ENCODE measurements around the gene ELANE. TPM values are rescaled to one million over a fixed set of nuclear protein-coding genes. Genes with fewer than 3 reads are reported as not detected.
A peak's percentile ranks its signal among the peaks of the same experiment; 100 is the strongest.
"Not testable (repeated sequence)": the region's sequence is repeated elsewhere in the genome, so short reads cannot be mapped to it uniquely, and the experiment has no call there.

The ELANE gene
- total RNA-seq, 2 donors from 2014 or later = 1.5 to 2.4 TPM

DNA sequence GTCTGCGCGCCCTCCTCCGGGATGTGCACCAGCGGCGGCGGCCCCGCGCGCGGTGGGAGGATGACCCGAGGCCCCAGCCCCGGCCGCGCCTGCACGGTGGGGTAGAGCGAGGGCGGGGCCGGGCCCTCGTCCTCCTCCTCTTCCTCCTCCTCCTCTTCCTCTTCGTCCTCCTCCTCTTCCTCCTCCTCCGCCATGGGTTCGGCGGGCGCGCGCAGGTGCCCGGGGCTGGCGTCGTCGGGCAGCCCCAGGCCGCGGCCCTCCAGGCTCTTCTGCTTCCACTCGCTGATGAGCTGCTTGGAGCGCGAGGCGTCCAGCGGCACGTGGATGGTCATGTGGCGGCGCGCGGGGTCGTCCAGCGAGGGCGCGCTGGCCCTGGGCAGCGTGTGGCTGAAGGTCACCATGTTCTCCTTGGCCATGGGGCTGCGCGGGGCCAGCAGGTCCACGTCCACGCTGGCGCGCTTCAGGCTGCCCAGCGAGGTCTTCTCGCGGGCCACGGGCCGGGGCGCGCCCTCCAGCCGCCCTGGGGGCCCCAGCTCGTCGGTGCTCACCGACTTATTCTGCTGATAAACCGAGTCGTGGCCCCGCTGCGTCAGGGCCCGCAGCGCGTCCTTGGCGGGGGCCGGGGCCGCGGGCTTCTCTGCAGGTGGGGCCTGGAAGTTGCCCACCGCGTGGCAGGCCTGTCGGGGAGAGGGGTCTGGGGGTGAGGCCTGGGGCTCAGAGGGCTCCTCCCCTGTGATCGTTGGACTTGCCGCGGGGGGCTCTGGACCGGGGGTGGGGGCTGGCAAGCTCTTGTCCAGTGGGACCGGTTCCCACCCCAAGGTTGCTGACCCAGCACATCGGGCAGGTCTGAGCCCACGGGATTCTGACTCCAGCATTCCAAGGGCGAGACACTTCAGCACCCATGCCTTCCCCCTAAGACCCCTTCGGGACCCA lies 38.6 kb upstream of the ELANE start:
- DNase-seq (no peak), ATAC-seq (peak; percentile 5 to 9)
- intact Hi-C loops (cut with DNase I) = no loop called here

DNA sequence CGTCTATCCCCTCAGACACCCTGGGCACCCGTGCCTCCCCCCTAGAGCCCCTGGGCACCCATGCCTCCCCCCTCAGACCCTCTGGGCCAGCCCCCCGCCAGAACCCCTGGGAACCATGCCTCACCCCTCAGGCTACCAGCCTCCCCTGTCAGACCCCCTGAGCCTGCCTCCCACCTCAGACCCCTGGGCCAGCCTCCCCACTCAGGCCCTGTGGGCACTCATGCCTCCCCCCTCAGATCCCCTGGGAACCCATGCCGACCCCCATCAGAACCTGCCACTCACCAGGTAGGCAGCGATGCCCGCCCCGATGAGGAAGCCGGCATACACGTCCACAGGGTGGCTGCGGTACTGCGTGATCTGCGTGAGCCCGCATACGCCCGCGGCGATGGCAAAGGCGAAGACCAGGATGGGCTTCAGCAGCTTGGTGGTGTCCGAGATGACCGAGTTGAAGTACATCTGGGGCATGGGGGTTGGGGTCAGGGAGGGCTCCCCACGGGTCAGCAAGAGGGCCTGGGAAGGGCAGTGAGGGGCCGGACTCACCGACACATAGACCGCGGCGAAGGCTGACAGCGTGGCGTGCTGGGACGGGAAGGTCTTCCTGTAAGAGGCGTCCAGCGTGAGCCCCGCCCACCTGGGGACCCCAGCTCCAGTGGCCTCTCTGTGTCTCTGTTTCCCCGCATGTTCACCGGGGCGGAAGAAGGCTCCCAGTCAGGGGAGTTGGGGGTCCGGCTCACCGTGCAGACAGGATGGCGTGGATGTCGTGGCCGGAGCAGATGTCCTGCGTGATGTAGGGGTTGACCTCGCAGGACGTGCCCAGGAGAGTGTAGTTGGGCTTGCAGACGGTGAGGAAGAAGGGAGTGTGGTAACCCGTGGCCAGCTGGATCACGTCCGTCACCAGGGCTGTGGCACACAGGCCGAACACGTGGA lies 37.7 kb upstream of the ELANE start:
- DNase-seq (peak; percentile 40), ATAC-seq (peak in 1 of 2 donors; percentile 10)
- intact Hi-C loops (cut with DNase I) = no loop called here

DNA sequence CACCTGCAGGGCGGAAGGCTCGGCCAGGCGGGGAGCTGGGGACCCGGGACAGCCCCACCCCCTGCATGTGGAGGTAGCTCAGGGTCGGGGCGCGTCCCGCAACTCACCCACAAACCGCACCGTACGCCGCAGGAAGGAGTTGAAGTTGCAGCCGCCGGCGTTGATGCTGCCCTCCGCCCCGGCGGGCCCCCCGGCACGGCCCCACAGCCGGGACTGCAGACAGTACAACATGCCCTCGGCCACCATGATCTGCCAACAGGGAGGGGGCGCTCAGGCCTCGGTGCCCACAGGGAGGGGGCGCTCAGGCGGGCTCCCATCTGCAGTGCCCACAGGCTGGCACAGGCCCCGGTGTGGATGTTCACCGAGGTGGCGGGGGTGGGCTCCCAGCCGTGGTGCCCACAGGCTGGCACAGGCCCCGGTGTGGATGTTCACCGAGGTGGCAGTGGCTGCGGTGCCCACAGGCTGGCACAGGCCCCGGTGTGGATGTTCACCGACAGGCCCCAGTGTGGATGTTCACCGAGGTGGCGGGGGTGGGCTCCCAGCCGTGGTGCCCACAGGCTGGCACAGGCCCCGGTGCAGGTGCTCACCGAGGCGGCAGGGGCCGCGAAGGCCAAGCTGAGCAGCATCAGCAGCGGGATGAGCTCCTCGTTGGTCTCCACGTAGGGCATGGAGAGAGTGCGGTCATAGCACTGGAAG lies 36.9 kb upstream of the ELANE start:
- intact Hi-C loops (cut with DNase I) = no loop called here
- no peak for DNase-seq

DNA sequence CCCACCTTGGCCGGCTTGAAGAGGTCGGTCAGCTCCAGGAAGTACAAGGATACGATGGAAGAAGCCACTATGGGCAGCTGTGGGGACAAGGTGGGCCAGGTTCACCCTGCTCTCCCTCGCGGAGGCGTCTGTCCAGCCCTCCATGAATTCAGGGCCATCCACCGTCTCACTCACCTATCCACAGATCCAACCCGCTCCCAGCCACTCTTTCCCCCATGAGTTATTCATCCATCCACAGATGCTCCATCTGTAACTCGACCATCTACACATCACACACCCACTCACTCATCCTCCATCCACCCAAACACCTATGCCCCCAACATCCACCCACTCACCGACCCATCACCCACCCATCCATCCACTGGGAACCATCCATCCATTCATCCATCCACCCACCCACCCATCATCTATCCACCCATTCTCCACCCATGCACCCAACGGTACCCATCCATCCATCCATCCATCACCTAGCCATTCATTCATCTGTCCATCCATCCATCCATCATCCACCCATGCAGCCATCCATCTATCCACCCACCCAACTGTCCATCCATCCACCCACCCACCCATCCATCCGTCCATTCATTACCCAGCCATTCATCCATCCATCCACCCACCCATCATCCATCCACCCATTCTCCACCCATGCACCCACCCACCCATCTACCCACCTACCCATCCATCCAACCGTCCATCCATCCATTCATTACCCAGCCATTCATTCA lies 36.2 kb upstream of the ELANE start:
- ATAC-seq (no peak), DNase-seq (no peak)
- intact Hi-C loops (cut with DNase I) = no loop called here

More for the DNA sequence above, 36.9 kb upstream of the ELANE start:
- peak; percentile 2 to 14 for ATAC-seq

DNA sequence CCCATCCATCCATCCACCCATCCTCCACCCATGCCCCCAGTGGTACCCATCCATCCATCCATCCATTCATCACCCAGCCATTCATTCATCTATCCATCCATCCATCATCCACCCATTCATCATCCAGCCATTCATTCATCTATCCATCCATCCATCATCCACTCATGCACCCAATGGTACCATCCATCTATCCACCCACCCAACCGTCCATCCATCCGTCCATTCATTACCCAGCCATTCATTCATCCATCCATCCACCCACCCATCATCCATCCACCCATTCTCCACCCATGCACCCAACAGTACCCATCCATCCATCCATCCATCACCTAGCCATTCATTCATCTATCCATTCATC lies 35.6 kb upstream of the ELANE start:
- no peak for DNase-seq
- ATAC-seq = no peak
- intact Hi-C loops (cut with DNase I) = no loop called here

DNA sequence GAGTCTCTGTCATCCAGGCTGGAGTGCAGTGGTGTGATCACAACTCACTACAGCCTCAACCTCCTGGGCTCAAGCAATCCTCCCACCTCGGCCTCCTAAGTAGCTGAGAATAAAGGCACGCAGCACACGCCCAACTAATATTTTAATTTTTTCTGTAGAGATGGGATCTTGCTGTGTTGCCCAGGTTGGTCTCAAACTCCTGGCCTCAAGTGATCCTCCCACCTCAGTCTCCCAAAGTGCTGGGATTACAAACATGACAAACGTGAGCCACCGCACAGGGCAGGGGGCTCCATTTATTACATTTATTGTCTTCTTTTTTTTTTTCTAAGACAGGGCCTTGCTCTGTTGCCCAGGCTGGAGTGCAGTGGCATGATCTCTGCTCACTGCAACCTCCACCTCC lies 31.9 kb upstream of the ELANE start:
- ATAC-seq; intact Hi-C loops (cut with DNase I): not testable (repeated sequence)

DNA sequence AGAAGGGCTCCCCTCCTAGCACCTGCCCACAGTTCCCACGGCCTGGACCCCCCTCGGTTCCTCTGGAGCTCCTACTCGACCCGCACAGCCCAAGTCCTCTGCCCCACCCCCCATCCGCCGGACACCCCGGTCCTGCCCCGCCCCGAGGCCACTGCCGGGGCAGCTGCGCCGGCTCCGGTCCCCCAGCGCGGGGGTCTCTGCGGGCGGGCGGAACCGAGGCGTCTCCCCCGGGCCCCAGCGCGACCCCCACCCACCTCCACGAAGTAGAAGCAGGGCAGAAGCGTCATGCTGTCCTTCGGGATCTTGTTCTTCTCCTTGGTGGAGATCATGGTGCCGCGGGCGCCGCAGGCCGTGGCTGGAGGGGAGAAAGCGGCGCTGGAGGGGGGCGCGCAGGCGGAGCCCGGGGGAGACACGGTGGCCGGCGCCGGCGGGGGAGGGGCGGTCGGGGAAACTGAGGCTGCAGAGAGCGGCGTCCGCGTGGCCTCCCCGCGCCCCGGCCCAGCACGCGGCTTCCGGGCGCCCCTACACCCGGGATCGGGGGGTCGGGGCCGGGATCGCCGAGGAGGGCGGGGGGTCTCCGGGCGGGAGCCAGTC lies 30.8 kb upstream of the ELANE start:
- DNase-seq = peak; percentile 22
- peak in 1 of 2 donors; percentile 10 for ATAC-seq

More for the DNA sequence above, 31.9 kb upstream of the ELANE start:
- not testable (repeated sequence) for DNase-seq

DNA sequence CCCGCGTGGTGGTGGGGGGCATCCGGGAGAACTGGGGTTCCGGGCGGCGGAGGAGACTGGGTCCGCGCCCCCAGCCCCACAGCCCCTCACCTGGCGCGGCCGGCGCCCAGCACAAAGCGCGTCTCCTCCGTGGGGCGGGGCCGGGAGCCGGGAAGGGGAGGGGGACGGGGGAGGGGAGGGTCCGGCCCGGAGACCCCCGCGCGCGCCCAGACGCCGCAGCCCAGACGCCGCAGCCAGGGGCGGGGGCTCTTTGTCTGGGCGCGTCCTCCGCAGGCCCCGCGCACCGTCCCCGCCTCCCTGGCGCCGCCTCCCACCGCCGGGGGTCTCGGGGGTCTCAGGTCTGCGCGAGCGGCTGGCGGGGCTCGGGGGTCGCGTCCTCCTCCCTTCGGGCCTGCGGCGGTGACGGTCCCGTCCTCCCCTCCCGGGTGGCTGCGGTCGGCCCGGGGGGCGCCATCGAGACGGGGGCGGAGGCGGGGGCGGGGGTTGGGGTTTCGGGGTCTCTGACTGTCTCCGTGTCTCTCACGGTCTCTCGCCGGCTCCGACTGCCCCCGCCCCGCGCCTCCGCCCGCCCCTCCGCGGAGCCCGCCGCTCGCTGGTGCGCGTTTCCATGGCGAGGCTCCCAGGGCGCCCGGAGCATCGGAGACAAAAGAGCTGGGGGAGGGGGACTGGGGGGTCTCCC lies 30.1 kb upstream of the ELANE start, which contains the start of gene PLPPR3:
Gene PLPPR3, minus strand, starts transcription at position 131 of the 679 bp plus-strand sequence. CDS start 396 bp downstream, outside the sequence.
- no peak for DNase-seq
- peak in 1 of 2 donors; percentile 15 for ATAC-seq
- intact Hi-C loops (cut with DNase I) = no loop called here

More for the DNA sequence above, 30.8 kb upstream of the ELANE start:
- intact Hi-C loops (cut with DNase I) = no loop called here

DNA sequence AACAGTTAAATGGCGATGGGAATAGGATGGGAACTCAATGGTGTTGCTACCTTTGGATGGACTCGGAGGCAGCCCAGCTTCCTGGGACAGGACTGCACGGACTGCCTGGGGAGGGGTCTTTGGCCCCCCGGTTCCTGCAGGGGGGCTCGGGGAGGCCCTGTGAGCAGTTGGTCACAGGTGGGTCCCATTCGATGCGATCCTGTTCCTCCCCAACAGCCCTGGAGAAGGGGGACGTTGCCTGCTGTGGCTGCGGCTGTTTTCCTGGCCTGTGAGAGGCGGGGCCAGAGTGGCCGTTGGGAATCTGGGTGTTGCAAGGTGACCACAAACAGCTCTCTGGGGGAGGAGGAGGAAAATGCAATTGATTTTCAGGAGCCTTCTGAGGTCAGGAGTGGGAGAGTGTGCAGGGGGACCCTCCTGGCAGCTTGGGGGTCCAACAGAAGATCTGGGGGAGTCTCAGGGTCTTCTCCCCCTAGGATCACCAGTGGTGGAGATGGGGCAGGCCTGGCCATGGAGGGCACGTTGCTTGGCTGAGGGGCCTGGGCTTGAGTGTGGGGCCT lies 28.5 kb upstream of the ELANE start:
- no peak for ATAC-seq
- intact Hi-C loops (cut with DNase I) = no loop called here
- DNase-seq = no peak

DNA sequence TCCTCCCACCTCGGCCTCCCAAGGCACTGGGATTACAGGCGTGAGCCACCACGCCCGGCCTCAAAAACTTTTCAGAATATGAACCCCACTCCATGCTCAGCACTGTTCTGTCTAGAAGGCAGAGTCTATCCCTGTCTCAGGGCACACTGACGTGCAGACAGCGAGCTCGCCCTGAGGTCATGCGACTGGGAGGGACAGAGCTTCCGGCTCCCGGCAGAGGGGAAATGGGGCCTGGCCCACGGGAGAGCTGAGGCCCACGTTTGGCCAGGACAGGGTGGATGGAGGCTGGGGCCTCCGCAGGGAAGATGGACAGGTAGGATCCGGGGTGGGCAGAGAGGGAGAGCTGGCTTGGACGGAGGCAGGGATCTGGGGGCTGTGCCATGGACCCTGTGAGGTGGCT lies 27.2 kb upstream of the ELANE start:
- intact Hi-C loops (cut with DNase I) = no loop called here
- peak; percentile 8 to 17 for ATAC-seq

DNA sequence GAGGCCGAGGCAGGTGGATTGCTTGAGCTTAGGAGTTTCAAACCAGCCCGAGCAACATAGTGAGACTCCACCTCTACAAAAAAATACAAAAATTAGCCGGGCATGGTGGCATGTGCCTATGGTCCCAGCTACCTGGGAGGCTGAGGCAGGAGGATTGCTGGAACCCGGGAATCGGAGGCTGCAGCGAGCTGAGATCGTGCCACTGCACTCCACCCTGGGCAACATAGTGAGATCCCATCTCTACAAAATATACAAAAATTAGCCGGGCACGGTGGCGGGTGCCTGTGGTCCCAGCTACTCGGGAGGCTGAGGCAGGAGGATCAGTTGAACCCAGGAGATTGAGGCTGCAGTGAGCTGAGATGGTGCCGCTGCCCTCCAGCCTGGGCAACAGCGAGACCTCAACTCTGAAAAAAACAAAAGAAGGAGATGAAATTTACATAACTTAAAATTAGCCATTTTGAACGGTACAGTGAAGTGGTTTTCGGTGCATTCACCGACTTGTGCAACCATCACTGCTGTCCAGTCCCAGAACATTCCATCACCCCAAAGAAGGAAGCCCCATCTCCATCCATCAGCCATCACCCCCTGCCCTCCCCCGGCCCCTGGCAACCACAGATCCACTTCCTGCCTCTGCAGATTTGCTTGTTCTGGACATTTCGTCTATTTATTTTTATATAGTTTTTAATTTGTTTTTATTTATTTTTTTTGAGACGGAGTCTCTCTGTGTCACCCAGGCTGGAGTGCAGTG lies 26.0 kb upstream of the ELANE start:
- intact Hi-C loops (cut with DNase I) = no loop called here
- DNase-seq (no peak), ATAC-seq (no peak)

More for the DNA sequence above, 27.2 kb upstream of the ELANE start:
- DNase-seq = no peak

DNA sequence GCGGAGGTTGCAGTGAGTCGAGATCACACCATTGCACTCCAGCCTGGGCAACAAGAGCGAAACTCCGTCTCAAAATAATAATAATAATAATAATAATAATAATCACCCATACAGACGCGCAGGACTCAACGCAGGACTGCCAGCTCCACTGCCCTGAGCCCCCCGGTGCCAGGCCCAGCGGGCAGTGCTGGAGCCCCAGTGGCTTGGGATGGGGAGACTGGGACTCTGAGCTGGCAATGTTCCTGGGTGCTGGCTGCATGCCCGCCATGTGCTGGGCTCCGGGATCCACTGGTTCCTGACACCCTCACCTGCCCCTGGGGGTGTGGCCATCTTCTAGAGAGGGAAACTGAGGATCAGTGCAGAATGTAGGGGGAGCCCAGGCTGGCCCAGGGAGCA lies 24.8 kb upstream of the ELANE start:
- ATAC-seq (no peak), DNase-seq (no peak)
- intact Hi-C loops (cut with DNase I) = no loop called here

DNA sequence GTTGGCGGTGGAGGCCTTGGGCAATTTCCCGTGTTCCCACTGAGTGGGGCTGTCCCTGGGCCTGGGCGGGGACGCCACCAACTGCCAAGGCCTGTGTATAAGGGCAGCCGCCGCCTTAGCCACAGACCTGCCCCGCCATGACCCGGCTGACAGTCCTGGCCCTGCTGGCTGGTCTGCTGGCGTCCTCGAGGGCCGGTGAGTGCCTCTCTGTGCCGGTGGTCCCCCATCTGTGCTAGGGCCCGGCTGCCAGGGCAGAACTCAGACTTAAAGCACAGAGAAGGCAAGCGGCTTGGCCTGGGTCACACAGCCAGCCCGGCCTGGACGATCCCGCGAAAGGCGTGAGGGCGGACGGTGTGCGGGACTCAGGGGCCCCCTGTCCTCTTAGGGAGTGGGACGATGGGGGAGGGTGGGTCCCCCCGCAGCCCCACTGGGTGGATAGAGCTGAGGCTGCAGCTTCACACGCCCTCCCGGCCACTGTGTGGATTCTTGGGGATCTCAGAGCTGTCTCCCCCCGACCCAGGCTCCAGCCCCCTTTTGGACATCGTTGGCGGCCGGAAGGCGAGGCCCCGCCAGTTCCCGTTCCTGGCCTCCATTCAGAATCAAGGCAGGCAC lies 24.3 kb upstream of the ELANE start, which contains the start of gene AZU1:
Gene AZU1, plus strand, starts transcription at position 128 of the 612 bp plus-strand sequence. Its CDS starts 10 bp downstream, at position 138.
- DNase-seq (no peak), ATAC-seq (peak in 1 of 2 donors; percentile 17)

DNA sequence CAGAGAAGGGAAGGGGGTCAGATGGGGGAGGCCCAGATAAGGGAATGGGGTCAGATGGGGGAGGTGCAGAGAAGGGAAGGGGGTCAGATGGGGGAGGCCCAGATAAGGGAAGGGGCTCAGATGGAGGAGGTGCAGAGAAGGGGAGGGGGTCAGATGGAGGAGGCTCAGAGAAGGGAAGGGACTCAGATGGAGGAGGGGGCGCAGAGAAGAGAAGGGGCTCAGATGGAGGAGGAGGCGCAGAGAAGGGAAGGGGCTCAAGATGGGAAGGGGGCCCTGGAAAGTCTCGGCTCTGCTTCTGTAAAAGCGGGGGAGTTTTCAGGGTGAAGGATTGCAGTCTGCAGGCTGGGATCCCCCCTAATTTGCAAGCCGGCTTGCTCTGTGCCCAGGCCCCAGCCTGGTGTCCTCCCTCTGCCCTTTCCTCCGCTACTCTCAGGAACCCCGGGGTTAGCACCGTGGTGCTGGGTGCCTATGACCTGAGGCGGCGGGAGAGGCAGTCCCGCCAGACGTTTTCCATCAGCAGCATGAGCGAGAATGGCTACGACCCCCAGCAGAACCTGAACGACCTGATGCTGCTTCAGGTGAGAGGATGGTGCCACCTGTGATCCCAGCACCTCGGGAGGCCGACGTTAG lies 22.9 kb upstream of the ELANE start:
- intact Hi-C loops (cut with DNase I) = no loop called here
- ATAC-seq = no peak
- no peak for DNase-seq

More for the DNA sequence above, 24.3 kb upstream of the ELANE start, which contains the start of gene AZU1:
- intact Hi-C loops (cut with DNase I) = no loop called here

Measured in left cardiac atrium (tissue), 4 donors.